GM13977 (cell line): Measurements from ENCODE around the gene FAM237B.

Experiments used
- DNase-seq: peaks from one replicate; pipeline ENCODE4 v3.0.0; 2012; ENCODE audit warnings: low spot score
- CTCF ChIP-seq: IDR thresholded peaks from 2 replicates; pipeline ENCODE4 v1.5.1; 2012; ENCODE audit warnings: mild to moderate bottlenecking, control low read depth; ENCODE audit not compliant: insufficient read depth; ENCODE audit errors: extremely low read depth, missing control alignments
- in situ Hi-C: fragments of 300-500 bp; cut with MboI; formaldehyde crosslinking; loops from one replicate; pipeline ENCODE4 v1.12.0; 2022; ENCODE audit warnings: low sequenced_read_pairs, low pct_unique_long_range_greater_than_20kb, mixed read lengths, inconsistent platforms; ENCODE audit not compliant: unreplicated experiment

FAM237B gene

GRCh38 chr7:90271753-90272152, 49.4 kb downstream of the FAM237B start:
- no peak for TF ChIP-seq CTCF
- in situ Hi-C loops, result loop anchor here (25.0 kb wide), 1 partner anchor 109 kb away; the partner anchor contains the start of gene STEAP1
- DNase-seq, result no peak

GRCh38 chr7:90270431-90271178, 50.5 kb downstream of the FAM237B start:
- TF ChIP-seq CTCF, result no peak
- in situ Hi-C loops, result loop anchor here (25.0 kb wide), 1 partner anchor 108 kb away; the partner anchor contains the start of gene STEAP1
- no peak for DNase-seq

GRCh38 chr7:90269163-90269562, 51.9 kb downstream of the FAM237B start:
- in situ Hi-C loops, result loop anchor here (25.0 kb wide), 1 partner anchor 107 kb away; the partner anchor contains the start of gene STEAP1
- no peak for DNase-seq
- TF ChIP-seq CTCF, result no peak

GRCh38 chr7:90267263-90267858, 53.7 kb downstream of the FAM237B start:
- no peak for DNase-seq
- in situ Hi-C loops, result loop anchor here (25.0 kb wide), 1 partner anchor 105 kb away; the partner anchor contains the start of gene STEAP1
- no peak for TF ChIP-seq CTCF

GRCh38 chr7:90266808-90267207, 54.3 kb downstream of the FAM237B start:
- in situ Hi-C loops, result loop anchor here (25.0 kb wide), 1 partner anchor 105 kb away; the partner anchor contains the start of gene STEAP1
- no peak for DNase-seq
- TF ChIP-seq CTCF, result no peak
